HG02610 (cell line): Measurements from ENCODE around the gene SPATA13.

Experiments used
- ATAC-seq: cut with Tn5 transposase; IDR thresholded peaks from one replicate; pipeline ENCODE4 v1.9.1; 2021; ENCODE audit warnings: mild to moderate bottlenecking, moderate library complexity; ENCODE audit not compliant: unreplicated experiment

SPATA13 gene

DNA sequence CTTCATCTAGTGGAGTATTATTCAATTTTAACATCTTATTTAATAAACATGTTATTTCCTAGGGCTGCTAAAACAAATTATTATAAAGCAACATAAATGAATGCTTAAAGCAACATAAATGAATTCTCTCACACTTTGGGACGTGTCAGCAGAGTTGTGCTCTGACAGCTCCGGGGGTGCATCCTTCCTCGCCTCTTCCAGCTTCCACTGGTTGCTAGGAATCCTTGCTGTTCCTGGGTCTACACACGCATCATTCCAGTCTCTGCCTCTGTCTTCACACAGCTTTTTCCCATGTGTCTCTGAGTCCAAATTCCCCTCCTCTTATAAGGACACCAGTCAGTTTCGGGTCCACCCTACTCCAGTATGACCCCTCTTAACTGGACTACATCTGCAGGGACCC is 21.6 kb upstream of the SPATA13 start:
- ATAC-seq: no peak

DNA sequence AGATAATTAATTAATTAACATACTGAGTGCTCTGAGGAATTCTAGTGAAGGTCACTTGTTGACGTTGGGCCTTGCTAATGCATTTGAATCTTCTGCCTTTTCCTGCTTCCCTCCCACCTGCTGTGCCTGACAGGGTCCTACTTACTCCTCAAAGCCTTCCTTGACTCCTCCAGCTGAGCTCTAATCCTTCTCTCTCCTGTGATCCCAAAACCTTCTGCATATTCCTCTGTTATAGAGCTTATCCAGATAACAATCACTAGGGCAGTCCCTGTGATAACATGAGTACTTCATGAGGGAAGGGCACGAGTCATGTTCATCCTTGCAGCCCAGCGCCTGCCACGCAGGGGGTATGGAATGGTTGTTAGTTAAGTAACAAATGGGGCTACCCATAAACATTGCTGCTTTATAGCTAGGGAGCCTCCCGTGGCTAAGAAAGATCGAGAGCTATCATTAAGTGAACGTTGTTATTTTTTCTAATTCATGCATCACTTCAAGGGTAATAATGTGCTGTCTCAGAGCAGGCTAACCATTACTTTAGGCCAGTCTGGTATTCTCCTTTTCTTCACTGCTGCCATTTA is 19.1 kb upstream of the SPATA13 start:
- no peak for ATAC-seq

DNA sequence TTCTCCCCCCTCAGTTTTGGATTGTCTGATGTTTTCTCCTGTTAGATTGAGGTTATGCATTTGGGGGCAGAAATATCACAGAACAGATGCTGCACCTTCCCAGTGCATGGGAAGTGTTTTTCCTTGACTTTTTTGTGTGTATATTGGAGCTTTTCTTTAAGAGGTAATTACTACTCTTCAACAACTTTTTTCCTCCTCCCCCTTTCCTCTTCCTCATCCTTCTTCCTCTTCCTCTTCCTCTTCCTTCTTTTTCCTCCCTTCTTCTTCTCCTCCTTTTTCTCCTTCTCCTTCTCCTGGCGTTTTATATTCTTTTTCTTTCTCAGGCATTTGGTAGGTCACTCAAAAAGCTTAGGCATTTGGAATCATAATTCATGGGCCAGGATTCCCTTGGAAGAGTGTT is 18.1 kb upstream of the SPATA13 start:
- no peak for ATAC-seq

DNA sequence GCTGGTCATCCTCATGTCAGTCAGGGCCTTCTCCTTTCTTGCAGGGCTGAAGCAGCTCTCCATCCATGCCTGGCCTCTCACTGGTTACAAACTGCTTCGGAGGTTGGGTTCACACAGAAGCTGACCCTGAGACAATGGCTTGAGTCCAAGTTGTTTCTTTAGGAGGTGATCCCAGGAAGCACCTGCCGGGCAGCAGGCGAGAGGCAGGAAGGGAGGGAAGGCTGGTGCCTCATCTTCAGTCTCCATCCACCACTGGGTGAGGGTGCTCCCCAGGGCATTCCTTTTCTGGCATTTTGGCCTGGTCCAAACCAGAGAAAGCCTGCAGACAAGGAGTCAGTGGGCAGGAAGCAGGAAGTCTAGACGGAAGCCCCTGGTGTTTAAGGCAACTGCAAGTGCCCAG is 17.6 kb upstream of the SPATA13 start:
- ATAC-seq: no peak

DNA sequence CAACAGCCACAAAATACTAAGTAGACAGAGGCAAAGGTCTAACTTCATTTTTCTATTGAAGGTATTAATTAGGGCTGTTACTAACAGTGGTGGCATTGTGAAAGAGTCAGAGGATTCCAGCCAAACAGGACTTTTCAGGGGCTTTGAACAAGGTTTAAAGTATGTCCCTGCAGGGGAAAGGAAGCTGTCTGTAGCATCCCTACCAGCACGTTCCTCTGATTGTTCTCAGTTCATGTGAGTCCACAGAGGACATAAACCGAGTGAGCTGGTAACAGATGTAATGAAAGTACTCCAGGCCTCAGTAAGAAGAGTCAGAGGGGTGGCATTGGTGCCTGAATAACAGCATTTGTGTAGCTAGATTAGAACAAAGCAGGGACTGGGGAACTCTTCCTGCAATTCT is 15.3 kb upstream of the SPATA13 start:
- no peak for ATAC-seq

DNA sequence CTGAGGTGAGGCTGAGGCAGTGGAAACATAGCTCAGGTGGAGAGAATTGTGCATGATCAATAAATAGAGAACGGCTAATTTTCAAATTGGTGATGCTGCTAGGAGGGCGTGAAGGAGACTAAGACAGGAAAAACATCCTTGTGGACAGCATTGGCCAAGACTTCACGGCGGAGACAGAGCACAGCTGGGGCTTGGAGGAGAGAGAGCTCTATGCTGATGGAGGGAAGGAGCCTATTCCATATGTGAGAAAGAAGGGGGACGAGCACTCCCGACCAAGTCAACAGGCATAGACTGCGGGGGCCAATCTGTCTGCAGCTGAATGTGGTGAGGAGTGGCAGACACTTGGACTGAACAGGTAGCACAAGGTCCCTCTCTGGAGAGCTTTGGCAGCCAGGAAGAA is 14.8 kb upstream of the SPATA13 start:
- ATAC-seq: no peak

DNA sequence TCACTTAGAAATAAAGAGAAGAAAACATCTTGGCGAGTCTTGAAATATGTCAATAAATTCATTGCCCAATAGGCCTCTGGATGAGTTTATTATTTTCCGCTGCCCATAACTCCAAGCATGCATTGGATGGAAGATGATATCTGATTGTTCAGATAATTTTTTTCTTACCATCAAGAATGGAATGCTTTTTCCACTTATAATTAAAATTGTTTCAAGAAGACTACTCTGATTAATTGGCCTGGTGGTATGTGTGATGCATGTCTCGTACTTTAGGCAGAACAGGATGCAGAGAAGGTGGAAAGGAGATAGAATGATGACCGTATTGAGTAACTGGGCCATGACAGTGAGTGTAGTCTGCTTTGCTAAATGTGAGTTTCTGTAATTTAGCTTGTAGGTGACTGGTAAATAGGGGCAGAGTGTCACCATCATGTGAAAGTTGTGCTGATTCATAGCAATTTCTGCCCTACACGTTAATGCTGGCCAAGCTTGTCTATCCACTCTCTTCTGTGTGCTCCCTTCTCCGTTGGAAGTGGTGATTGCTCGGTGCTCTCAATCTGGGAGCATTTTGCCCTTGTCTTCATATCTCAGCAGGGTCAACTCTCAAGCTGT is 13.5 kb upstream of the SPATA13 start:
- ATAC-seq: no peak

DNA sequence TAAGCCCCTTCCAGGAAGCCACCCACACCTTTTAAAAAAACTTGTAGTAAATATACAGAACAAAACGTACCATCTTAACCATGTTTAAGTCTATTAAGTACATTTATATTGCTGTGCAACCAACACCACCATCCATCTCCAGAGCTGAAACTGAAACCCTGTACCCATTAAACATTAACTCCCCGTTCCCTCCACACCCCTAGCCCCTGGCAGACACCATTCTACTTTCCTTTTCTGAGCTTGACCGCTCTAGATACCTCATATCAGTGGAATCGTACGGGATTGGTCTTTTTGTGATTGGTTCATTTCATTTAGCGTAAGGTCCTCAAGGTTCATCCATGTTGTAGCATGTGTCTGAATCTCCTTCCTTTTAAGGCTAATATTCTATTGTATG is 13.0 kb upstream of the SPATA13 start:
- ATAC-seq: no peak

DNA sequence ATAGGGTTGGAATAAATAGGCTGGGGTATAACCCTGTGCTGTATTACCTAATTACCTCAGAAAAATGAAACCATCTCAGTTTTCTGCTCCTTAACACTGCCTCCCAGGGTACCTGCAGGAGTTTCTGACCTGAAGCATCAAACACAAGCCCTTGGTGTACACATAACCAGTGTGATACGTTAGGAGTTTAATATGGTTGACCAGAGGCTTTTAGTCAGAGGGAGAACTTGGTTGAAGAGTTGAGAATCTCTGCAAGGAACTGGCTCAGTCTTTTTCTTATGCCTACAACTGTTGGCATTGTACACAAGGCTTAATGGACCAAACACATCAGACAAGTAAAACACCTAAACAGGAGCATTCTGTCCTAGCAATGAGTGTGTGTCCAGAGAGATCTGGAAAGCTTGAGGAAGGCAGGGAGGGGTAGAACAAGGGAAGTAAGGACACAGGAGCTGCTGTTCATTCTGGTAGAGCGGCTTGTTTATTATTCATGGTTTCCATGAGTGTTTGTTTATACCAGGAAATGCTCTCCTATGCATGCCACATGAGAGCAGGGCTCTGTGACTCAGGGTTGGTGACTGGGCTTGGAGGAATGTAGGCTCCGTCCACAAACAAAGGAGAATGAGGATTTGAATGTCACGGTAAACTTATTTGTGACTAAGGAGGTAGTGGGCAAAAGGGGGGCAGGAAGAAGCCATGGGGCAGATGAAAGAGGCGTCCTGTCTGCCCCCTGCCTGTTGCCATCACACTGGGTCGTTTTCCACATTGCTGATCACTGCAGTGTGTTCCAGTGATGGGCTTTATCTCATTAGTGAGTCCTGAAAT is 11.9 kb upstream of the SPATA13 start:
- ATAC-seq: no peak

DNA sequence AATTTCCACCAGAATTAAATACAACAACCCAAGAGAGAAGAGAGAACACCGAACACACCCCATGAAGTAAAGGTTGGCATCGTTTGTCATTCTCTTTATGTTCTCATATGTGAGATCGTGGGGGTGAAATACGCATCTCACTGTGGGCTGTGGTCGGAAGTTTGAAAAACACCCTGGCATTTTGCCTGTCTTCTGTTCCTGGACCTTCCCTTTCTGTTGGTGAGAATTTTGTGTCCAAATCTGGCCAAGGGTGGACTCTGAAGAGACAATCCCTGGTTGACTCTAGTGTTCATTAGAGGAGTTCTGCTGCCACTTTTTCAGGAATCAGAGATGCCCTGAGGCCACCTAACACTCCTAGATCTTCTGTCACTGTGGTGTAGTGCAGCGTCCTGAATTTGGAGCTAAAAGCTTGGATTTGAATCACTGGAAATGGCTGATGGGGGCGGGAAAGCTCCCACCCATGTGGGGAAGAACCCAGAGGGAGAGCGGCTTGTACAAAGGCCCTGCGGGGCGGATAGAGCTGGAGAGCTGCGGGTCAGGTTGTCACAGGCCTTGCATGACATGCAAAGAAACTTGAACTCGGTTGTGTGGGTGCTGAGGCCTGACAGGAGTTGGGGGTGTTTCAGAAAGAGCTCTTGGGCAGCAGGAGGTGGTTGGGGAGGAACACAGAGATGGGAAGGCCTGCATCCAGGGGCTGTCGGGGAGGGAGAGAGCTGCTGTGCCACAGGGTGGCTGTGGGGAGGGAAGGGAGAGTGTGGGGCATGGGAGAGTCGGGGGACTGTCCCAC is 11.1 kb upstream of the SPATA13 start:
- ATAC-seq: no peak

DNA sequence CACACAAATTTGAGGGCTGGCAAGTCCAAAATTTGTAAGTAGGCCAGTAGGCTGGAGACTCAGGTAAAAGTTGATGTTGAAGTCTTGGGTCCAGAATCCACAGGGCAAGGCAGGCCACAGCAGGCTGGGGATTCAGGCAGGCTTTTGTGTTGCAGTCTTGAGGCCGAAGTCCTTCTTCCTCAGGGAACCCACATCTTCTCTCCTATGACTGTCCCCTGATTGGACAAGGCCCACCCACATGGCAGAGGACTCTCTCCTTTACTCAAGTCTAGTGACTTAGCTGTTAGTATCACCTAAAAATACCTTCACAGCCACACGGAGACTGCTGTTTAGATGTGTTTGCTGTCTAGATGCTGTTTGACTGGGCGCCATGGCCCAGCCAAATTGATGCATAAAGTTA is 9.9 kb upstream of the SPATA13 start:
- ATAC-seq: no peak

DNA sequence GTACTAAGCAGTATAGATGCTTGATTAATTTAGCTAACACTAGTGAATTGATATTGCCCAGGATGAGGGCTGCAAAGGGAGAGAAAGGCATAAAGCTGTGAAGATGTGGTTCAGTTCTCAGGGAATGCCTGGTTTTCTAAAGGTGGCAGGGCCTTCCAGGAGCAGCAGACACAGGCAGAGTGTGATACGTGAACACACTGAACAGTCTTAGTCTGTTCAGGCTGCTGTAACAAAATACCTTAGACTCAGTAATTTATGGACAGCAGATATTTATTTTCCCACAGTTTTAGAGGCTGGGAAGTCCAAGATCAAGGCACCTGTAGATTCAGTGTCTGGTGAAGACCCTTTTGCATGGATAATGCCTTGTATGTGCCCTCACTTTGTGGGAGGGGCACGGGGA is 8.7 kb upstream of the SPATA13 start:
- ATAC-seq: no peak

DNA sequence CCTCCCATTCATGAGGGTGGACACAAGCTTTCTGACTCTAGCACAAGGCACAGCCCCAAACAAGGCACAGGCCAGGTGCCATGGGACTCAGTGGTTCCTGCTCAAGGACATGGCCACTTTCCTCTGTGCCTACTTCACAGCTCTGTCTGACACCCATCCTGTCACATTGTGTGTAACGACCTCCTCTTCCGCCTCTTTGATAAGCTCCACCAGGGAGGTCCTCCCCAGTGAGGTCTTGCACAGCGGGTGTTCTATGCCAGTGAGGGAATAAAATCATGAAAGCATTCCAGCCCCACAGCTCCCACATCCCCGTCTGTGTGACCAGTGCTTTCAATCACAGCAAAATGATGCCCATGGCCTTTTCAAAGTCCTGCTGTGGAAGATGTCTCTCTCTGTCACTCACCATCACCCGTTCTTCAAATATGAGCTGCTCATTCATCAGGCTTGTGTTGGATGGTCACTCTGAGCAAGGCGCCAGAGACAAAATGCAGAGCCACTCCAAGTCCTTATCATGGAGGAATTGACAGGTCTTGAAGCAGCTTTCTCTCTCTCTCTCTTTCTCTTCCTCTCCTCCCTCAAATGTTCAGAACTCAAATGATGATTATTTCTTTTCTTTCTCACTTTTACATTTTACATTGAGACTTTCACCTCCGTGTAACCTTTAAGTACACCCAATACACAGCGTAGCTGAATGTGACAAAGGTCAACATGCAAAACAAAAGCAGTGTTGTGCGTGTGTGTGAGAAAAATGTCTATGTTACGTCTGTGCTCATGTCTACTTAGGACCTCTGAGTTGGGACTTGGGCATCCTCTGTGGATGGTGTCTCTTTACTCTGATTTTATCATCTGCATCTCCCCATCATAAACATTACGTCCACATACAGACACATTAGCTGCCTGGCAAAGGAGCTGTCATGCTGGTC is 8.0 kb upstream of the SPATA13 start:
- ATAC-seq: no peak

DNA sequence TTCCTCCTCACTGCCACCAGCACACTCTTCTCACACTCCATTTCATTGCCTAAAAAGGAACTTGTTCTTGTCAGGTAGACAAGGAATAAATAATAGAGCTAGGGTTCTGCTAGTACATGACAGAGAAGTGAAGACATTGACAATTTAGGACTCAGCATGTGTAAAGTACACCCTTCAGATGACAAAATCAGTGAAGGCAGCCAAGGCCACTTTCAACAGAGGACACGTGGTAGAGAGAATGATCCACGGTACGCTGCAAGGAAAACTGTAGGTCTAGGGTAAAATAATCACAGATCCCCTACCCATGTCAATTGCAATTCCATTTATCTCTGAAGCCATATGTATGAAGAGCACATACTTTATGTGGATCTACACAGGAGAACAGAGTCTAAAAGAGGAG is 7.2 kb upstream of the SPATA13 start:
- no peak for ATAC-seq

DNA sequence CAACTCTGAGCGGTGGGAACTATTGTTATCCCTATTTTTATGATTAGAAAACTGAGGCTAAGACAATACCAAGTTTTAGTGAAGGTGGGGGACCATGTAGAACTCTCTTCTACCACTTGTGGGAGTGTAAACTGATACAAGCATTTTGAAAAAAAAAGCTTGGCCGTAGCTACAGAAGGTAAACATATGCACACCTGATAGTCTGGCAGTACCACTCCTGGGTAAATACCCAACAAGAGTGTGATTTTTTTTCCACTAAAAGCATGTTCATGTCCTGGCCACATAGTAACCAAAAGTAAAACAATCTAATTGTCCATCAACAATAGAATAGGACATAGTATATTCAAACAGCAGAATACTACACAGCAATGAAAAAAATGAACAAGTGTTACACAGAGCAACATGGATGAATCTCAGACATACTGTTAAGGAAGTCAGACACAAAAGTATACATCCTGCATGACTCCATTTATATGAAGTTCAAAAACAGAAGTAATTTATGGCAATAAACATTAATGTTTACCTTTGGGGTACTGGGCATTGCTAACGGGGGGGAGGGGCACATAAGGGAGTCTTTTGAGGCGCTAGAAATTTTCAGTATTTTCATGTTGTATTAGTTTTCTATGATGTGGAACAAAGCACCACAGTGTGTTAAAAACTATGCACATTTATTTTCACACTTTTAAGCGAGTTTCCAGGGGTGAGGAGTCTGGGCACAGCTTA is 6.4 kb upstream of the SPATA13 start:
- no peak for ATAC-seq

DNA sequence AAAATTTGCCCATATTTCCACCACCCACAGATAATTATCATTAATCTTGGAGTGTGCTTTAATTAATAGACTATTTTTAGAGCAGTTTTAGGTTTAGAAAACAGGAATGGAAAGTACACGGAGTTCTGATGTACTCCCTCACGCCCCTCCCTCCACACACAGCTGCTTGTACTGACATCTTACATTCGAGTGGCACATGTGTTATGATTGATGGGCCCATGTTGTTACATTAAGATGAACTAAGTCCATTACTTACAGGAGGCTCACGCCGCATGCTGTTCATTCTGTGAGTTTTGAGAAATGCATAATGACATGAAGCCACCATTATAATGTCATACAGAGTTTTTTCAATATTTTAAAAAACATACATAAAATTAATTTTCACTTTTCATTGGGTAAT is 1.2 kb upstream of the SPATA13 start:
- no peak for ATAC-seq

DNA sequence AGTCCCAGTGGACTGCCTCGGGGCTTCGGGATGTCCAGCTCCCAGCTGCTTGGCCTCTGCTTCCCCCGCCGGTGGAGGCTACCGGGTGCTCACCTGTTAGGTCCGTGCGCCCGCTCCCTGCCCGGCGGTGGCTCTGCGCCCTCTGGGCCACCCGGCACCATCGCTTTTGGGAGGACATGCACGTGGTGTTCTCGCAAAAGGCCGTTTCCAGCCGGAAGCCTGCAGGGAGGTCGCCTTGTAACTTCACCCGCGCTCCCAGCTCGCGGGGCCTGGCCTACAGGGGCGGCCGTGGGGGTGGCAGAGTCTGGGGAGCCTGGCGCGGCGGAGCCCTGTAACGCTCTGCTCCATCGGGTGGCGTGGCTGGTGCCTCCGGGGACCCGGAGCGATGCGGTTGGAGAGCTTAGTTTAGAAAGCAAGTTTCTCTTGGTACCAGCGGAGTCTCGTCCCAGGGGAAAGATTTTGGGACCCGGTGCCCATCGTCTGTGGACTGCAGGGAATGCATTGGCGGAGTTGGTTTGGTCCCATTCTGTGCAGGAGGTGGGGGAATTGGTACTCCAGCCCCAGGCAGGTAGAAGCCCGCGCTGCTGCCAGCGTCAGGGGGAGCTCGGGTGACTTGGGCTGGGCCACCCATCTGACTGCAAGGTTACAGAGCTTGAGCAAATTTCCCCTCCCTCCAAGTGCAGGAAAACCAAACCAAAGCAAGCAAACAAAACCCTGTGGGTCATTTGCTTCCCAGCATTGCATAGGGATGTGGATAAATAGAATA is 673 bp downstream of the SPATA13 start:
- ATAC-seq: peak; percentile 24

DNA sequence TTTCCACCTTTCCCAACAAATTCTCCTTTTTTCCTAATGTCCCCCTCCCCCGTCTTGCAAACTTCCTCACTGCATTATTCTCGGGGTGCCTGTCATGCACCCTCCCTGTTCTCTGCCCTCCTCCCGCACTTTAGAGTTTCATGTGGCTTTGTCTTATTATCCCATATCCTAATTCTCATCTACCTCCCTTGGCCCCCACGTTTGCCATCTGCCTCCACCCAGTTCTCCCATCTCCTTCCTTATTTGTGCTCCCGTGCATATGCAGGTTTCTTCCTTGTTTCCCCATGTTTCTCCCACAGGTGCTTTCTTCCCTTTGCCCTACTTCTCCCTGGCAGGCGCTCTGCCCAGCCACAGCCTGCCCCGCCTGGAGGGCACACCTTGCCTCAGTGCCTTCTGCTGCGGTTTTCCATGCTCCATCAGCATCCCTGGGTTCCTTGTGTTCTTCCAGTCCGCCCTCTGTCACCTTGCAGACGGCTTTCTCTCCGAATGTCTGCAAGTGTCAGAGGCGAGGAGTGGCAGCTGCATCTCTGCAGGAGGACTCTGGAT is 1.5 kb downstream of the SPATA13 start:
- no peak for ATAC-seq

DNA sequence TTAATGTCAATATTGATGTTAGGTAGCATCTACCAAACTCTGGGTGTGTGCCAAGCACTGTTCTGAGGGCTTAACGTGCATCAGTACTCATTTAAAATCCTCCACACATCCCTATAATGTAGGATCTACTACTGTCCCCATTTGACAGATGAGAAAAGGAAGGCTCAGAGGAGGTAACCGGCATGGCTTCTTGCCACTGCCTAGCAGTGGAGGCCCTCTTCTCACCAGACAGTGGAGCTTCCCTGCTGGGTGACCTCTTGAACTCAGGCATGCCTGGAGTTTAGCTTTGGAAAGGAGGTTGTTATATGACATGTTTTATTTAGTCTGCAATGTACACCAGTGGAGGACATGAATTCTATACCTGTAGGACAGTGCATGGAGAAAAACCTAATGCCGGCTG is 2.1 kb downstream of the SPATA13 start:
- no peak for ATAC-seq
